K562 (cell line): ENCODE data around the gene GIT2. TPM values are rescaled to one million over a fixed set of nuclear protein-coding genes. Genes with fewer than 3 reads are reported as not detected.

Experiments used
- ADNP ChIP-seq: fragments of 200-800 bp; sonication (Bioruptor generic); IDR thresholded peaks from 2 replicates; pipeline ENCODE4 v1.6.1; 2016; ENCODE audit warnings: missing genetic modification characterization, missing compliant biosample characterization
- BCOR ChIP-seq: fragments of 450-650 bp; IDR thresholded peaks from 2 replicates; pipeline ENCODE4 v1.6.1; 2016
- CREB1 ChIP-seq, 2 experiments: sonication (generic) in 1 of 2; formaldehyde crosslinking in 1 of 2; IDR thresholded peaks; 2 replicates each; pipeline versions ENCODE4 v1.6.1 to v1.8.0; 2012 to 2022; ENCODE audit warnings: inconsistent platforms in 1 of 2, mild to moderate bottlenecking in 1 of 2, missing genetic modification reagents in 1 of 2, moderate library complexity in 1 of 2
- KDM1A ChIP-seq, 2 experiments: fragments of 450-650 bp; IDR thresholded peaks; 2 replicates each; pipeline ENCODE4 v1.6.1; 2016; ENCODE audit warnings: mild to moderate bottlenecking in 2 of 2
- MBD2 ChIP-seq: sonication (generic); IDR thresholded peaks from 2 replicates; pipeline ENCODE4 v1.6.1; 2016; ENCODE audit warnings: low read depth, borderline replicate concordance
- MEF2A ChIP-seq: IDR thresholded peaks from 2 replicates; pipeline ENCODE4 v1.6.1; 2011; ENCODE audit warnings: low read depth, mild to moderate bottlenecking, low read length, moderate library complexity; ENCODE audit not compliant: control insufficient read depth
- MTA2 ChIP-seq: fragments of 450-650 bp; IDR thresholded peaks from 2 replicates; pipeline ENCODE4 v1.6.1; 2016; ENCODE audit warnings: low read depth
- NFE2 ChIP-seq: IDR thresholded peaks from 2 replicates; pipeline ENCODE4 v1.6.1; 2014; ENCODE audit warnings: antibody characterized with exemption, low read depth
- RBM25 ChIP-seq: fragments of 200-400 bp; formaldehyde crosslinking; IDR thresholded peaks from 2 replicates; pipeline ENCODE4 v1.6.1; 2018; ENCODE audit warnings: low read length, low read depth, moderate library complexity; ENCODE audit not compliant: severe bottlenecking
- RCOR1 ChIP-seq, 2 experiments: IDR thresholded peaks; 2 replicates each; pipeline ENCODE4 v1.6.1; 2012; ENCODE audit warnings: low read depth in 2 of 2, low read length in 2 of 2, borderline replicate concordance in 1 of 2, improper control_type of control experiment in 1 of 2
- RFX7 ChIP-seq: fragments of 250-450 bp; sonication (Bioruptor Pico); IDR thresholded peaks from 2 replicates; pipeline ENCODE4 v1.5.1; 2021; ENCODE audit warnings: mild to moderate bottlenecking
- SMARCA5 ChIP-seq: fragments of 450-650 bp; IDR thresholded peaks from 2 replicates; pipeline ENCODE4 v1.6.1; 2016
- TAF15 ChIP-seq: fragments of 200-400 bp; formaldehyde crosslinking; IDR thresholded peaks from 2 replicates; pipeline ENCODE4 v1.6.1; 2017; ENCODE audit warnings: mild to moderate bottlenecking, low read depth, low read length, moderate library complexity
- TAL1 ChIP-seq: fragments of 450-650 bp; IDR thresholded peaks from 2 replicates; pipeline ENCODE4 v1.6.1; 2016; ENCODE audit warnings: mild to moderate bottlenecking
- ZFP36 ChIP-seq: fragments of 150-350 bp; IDR thresholded peaks from 2 replicates; pipeline ENCODE4 v1.6.1; 2018; ENCODE audit warnings: low read length, low read depth; ENCODE audit not compliant: partially characterized antibody
- ZNF24 ChIP-seq: fragments of 450-650 bp; IDR thresholded peaks from 2 replicates; pipeline ENCODE4 v1.6.1; 2016
- ZNF347 ChIP-seq: fragments of 450-650 bp; formaldehyde crosslinking; IDR thresholded peaks from 2 replicates; pipeline ENCODE4 v1.4.0; 2020; ENCODE audit warnings: low read depth, mild to moderate bottlenecking, moderate library complexity
- ZNF408 ChIP-seq: fragments of 250-450 bp; sonication (Bioruptor Pico); IDR thresholded peaks from 2 replicates; pipeline ENCODE4 v1.4.0; 2020; ENCODE audit warnings: low read depth, mild to moderate bottlenecking, moderate library complexity
- polyA plus RNA-seq, 8 experiments: library from polyadenylated mRNA; depleted of rRNA in 4 of 8; stranded (reverse) in 5 of 8; unstranded in 3 of 8; fragments of >200 nt; fragmentation: Nextera tagmentation in 2 of 8; fragmentation: Illumina TruSeq in 1 of 8; extraction: Ambion mirVana in 2 of 8; extraction: Trizol in 1 of 8; gene quantifications; 2 replicates each; pipeline versions ENCODE4 v1.2.1 to v1.2.3, GENCODE V29; 2011 to 2014; ENCODE audit warnings: inconsistent platforms in 1 of 8, missing spikeins in 1 of 8
- total RNA-seq, 7 experiments: library from RNA; depleted of rRNA in 6 of 7; stranded (reverse); fragments of >200 nt in 6 of 7; fragmentation: Illumina TruSeq in 2 of 7; extraction: Trizol in 2 of 7; gene quantifications; 2 replicates each; pipeline versions ENCODE4 v1.2.1 to v1.2.3, GENCODE V29; 2011 to 2021; ENCODE audit warnings: low replicate concordance in 1 of 7
- TF ChIP-seq, protein P1 (sequence below): fragments of 450-650 bp; IDR thresholded peaks from 2 replicates; pipeline ENCODE4 v1.6.1; 2016; ENCODE audit warnings: borderline replicate concordance
- TF ChIP-seq, protein P2 (sequence below): sonication (generic); formaldehyde crosslinking; IDR thresholded peaks from 2 replicates; pipeline ENCODE4 v1.9.0; 2022; ENCODE audit warnings: mild to moderate bottlenecking, missing genetic modification reagents

GIT2 gene
- total and polyA plus RNA-seq, 9 of the 15 experiments (the other 6 are each of a cell fraction or from before 2014, with no cell fraction given), result 4.0 to 30.4 (median 23.5) TPM

GRCh38 chr12:109896188-109896587, 100.0 kb downstream of the GIT2 start (continued):
- TF ChIP-seq CREB1 (IDR thresholded peaks at IDR 0.05) (no peak), CREB1 (CRISPR knock-in tag; IDR thresholded peaks at IDR 0.05) (no peak), BCOR (peak; percentile 86), ZNF408 (no peak), TAL1 (no peak), MTA2 (no peak), ZNF24 (peak; percentile 50; the same call in 1 of the 2 replicates), RBM25 (peak; percentile 87), MBD2 (no peak), ZNF347 (CRISPR knock-in tag) (no peak), ZFP36 (peak; percentile 70), RFX7 (CRISPR knock-in tag) (no peak), NFE2 (no peak), ADNP (tag) (peak; percentile 84), MEF2A (no peak), KDM1A (IDR thresholded peaks at IDR 0.05) (peak; percentile 52 to 69), TAF15 (no peak), RCOR1 (IDR thresholded peaks at IDR 0.05; ENCODE audit: borderline replicate concordance in 1 of 2, low read depth in 2 of 2, low read length in 2 of 2) (peak in 1 of 2 experiments; percentile 45; a peak in 1 of 4 replicates), SMARCA5 (peak; percentile 73; the same call in 1 of the 2 replicates)
- TF ChIP-seq, protein P1, sequence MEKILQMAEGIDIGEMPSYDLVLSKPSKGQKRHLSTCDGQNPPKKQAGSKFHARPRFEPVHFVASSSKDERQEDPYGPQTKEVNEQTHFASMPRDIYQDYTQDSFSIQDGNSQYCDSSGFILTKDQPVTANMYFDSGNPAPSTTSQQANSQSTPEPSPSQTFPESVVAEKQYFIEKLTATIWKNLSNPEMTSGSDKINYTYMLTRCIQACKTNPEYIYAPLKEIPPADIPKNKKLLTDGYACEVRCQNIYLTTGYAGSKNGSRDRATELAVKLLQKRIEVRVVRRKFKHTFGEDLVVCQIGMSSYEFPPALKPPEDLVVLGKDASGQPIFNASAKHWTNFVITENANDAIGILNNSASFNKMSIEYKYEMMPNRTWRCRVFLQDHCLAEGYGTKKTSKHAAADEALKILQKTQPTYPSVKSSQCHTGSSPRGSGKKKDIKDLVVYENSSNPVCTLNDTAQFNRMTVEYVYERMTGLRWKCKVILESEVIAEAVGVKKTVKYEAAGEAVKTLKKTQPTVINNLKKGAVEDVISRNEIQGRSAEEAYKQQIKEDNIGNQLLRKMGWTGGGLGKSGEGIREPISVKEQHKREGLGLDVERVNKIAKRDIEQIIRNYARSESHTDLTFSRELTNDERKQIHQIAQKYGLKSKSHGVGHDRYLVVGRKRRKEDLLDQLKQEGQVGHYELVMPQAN, result no peak
- TF ChIP-seq, protein P2, sequence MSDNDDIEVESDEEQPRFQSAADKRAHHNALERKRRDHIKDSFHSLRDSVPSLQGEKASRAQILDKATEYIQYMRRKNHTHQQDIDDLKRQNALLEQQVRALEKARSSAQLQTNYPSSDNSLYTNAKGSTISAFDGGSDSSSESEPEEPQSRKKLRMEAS, result no peak
